ENCODE data around the gene NOS1AP.

- no peak for TF ChIP-seq ZFP30 (CRISPR knock-in tag; IDR thresholded peaks at IDR 0.05)
- TF ChIP-seq TCF4 (CRISPR knock-in tag; IDR thresholded peaks at IDR 0.05; ENCODE audit: borderline replicate concordance), result no peak
- no peak for TF ChIP-seq BACH2 (CRISPR knock-in tag; IDR thresholded peaks at IDR 0.05; ENCODE audit: borderline replicate concordance)
- no peak for TF ChIP-seq RARB (CRISPR knock-in tag; IDR thresholded peaks at IDR 0.05)
- no peak for TF ChIP-seq ISL1 (CRISPR knock-in tag; IDR thresholded peaks at IDR 0.05)
- TF ChIP-seq OSR1 (CRISPR knock-in tag; IDR thresholded peaks at IDR 0.05), result no peak
- no peak for TF ChIP-seq ARNTL (CRISPR knock-in tag; IDR thresholded peaks at IDR 0.05; ENCODE audit: borderline replicate concordance, low read depth)
Observed at GRCh38 chr1:162090378-162090777, 20.9 kb downstream of the NOS1AP start.

Data from SK-N-SH treated with all-trans-retinoic acid at 6 μM for 48 hours (cell line).